Endometrial microvascular endothelial cells (primary cell): ENCODE data around the gene EVPLL. TPM values are rescaled to one million over a fixed set of nuclear protein-coding genes. Genes with fewer than 3 reads are reported as not detected.
"Not testable (repeated sequence)": the region's sequence is repeated elsewhere in the genome, so short reads cannot be mapped to it uniquely, and the experiment has no call there.

Experiments
- in situ Hi-C: cut with HindIII; loops from 2 replicates; pipeline ENCODE4 v1.10.0; 2017; ENCODE audit warnings: low sequenced_read_pairs, low pct_unique_long_range_greater_than_20kb; ENCODE audit errors: inconsistent ontology term
- total RNA-seq: library from RNA; depleted of rRNA; stranded (reverse); fragments of >200 nt; gene quantifications from one replicate; pipeline ENCODE4 v1.2.3, GENCODE V29; 2015; ENCODE audit errors: inconsistent ontology term

Gene EVPLL
- total RNA-seq, result not detected

DNA sequence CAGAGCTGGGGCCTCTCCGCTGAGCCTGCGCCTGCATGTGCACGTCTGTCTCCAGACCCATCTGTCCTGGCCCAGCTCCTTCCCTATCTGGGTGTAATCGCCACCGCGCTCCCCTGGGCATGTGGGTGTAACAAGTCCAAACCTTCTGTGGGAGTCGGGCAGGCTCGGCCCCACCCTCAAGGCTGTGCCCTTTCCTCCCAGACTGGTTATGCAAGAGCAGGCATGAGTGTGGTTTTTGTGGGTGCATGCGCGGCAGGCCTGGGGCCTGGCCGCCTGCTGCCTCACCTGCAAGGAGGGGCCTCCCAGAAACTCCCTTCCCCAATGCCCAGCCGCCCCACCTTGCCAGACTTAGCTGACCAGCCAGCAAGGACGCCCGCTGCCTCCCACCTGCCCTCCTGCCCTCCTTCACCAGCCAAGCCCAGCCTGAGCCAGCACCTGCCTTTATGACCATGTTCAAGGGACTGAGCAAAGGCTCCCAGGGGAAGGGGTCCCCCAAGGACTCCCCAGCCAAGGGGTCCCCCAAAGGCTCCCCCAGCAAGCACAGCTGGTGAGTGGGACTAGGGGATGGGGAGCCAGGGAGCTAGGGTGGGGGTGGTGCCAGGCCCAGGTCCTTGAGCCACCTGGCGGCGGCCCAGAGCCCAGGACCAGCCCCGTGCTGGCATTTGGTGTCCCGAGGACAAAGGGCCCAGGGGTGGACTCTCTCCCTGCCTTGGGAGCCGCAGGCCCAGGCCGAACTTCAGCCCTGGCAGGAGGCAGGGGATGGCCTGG, at the start of gene EVPLL:
TSS of gene EVPLL (plus strand) at position 342 of the 768 bp plus-strand sequence. CDS start 3,160 bp downstream, outside the sequence.
- in situ Hi-C loops, result no loop called here

GRCh38 chr17:18328643-18329204, 48.9 kb upstream of the EVPLL start:
- in situ Hi-C loops, result no loop called here

DNA sequence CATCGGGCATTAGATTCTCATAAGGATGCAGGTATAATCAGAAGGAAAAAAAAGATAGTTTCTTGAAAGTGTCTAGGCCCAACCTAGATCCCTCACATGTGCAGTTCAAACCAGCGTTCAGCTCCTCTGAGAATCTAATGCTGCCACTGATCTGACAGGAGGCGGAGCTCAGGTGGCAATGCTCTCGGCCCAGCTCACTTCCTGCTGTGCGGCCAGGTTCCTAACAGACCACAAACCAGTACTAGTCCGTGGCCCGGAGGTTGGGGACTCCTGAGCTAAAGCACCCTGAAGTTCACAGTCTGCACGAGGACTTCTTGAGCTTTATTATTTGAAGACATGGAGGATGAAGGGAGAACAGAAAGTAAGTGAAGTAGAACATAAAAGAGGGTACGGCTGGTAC, 45.7 kb upstream of the EVPLL start:
- in situ Hi-C loops, result no loop called here

GRCh38 chr17:18332909-18333489, 44.6 kb upstream of the EVPLL start:
- in situ Hi-C loops, result no loop called here

DNA sequence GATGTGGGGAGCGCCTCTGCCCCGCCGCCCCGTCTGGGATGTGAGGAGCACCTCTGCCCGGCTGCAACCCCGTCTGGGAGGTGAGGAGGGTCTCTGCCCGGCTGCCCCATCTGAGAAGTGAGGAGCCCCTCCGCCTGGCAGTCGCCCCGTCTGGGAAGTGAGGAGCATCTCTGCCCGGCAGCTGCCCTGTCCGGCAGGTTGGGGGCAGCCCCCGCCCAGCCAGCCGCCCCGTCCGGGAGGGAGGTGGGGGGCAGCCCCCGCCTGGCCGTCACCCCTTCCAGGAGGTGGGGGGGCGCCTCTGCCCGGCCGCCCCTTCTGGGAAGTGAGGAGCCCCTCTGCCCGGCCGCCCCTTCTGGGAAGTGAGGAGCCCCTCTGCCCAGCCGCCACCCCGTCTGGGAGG, 39.4 kb upstream of the EVPLL start:
- in situ Hi-C loops, result not testable (repeated sequence)

DNA sequence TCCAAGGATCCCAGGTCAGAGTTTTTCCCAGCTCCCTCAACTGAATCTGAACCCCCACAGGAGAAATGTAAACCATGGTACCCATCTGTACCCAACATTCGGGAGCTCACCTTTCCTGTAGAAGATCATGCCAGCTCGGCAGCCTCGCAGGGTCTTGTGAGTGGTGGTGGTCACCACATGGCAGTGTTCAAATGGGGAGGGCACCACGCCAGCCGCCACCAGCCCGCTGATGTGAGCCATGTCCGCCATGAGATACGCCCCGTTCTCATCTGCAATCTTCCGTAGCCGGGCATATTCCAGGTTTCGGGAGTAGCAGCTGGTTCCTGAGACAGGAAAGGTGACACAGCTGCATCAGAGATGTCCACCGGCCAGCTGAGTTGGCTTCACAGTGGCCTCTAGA, 37.6 kb upstream of the EVPLL start:
- in situ Hi-C loops, result no loop called here

DNA sequence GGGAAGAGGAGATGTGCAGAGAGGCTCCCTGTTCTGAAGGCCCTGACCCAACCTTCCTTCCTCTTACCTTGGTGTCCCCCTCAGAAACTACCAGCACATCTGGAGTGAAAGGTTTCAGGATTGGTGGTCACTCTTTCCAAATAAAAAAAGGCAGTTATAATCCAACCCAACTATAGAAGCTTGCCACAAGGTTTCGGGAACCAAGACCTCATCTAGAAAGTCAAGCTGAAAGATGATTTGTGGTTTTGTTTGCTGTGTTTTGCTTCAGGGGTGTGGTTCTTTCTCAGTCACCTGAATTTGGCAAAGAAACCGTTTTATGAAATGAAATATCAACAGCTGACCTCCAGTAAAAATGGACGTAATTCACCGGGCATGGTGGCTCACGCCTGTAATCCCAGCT, 33.6 kb upstream of the EVPLL start:
- in situ Hi-C loops, result no loop called here

GRCh38 chr17:18353541-18353940, 24.0 kb upstream of the EVPLL start:
- in situ Hi-C loops, result no loop called here

GRCh38 chr17:18356624-18357023, 21.0 kb upstream of the EVPLL start:
- in situ Hi-C loops, result no loop called here

DNA sequence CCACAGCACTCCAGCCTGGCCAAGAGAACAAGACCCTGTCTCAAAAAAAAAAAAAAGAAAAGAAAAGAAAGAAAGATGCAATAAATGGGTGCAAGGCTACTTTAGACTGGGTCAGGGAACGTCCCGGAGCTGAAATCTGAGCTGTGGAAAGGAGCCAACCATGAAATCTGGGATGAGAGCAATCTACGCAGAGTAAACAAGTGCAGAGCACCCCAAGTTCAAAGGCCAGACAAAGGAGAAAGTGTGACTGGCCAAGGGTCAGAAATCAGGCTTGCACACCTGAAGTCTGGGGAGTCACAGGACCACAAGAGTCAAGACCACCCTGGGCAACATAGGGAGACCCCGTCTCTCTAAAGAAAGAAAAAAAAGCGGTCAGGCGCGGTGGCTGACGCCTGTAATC, 17.1 kb upstream of the EVPLL start:
- in situ Hi-C loops, result no loop called here

DNA sequence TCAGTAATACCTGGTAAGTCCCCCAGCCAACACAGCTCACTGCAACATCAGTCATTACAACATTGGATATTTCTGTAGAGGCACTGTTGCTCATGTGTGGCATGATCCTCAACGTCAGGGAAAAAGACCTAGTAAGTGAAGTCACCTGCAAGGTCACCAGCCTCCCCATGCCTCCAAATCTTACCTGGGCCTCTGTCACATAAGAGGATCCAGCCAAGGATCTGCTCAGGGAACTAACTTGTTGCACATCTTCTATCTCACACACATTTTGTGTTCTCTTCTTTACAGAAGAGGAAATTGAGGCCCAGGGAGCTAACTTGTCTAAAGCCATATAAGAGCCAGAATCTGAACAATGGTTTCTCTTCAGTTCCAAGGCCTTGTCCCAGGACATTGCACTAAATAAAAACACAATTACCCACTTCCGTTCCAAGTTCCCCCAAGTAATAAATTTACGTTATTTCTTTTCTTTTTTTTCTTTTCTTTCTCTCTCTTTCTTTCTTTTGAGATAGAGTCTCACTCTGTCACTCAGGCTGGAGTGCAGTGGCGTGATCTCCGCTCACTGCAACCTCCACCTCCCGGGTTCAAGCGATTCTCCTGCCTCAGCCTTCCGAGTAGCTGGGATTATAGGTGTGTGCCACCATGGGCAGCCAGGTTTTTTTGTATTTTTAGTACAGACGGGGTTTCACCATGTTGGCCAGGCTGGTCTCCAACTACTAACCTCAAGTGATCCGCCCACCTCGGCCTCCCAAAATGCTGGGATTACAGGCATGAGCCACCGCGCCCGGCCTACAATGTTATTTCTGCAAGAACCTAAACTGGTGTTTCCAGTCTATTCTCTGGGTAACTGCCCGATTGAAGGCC, 15.5 kb upstream of the EVPLL start:
- in situ Hi-C loops, result no loop called here

GRCh38 chr17:18362698-18363100, 14.9 kb upstream of the EVPLL start:
- in situ Hi-C loops, result no loop called here

DNA sequence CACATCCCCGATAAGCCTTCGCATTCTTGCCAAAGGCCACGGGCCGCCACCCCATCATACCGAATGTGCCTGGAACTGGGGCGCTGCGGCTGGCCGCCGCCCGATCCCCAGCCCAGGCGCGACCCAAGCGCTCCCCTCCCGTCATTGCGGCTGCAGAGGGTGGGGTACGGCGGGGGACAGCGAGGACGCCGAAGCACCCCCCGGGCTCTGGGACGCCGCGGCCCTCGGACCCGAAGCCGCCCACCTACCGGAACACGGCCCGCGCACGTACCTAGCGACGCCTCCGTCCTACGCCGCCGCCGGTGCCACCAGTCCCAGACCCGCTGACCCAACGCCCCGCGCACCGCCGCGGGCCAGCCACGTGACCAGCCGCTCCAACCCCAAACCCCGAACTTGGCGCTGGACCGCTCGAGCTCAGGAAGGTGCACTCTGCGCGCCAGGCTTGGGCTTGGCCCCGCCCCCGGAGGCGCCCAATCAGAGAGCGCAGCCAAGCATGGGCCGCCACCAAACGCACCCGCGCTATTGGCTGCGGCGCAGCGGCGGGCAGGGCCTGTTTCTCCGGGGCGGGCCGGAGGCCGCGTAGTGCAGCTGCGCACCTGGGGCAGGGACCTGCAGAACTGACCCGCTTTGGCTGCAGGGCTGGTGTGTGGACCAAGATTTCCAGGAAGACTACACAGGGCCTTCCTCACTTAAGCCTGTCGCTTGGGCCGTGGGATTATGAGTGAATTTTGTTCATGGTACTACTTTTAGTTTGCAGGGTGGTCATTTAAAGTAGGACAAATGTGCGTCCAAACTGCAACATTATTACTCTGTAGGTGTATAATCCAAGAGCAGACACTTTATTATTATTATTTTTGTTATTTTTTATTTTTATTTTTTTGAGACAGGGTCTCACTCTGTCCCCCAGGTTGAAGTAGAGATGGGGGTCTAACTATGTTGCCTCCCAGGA, 14.2 kb upstream of the EVPLL start, which contains the start of gene SHMT1:
TSS of gene SHMT1 (minus strand) at position 450 of the 949 bp plus-strand sequence. CDS start 7,569 bp downstream, outside the sequence.
- in situ Hi-C loops, result no loop called here

- in situ Hi-C loops, result no loop called here
Measured at GRCh38 chr17:18364166-18364565, 13.4 kb upstream of the EVPLL start.

- in situ Hi-C loops, result no loop called here
Measured at GRCh38 chr17:18368946-18369345, 8.6 kb upstream of the EVPLL start.

DNA sequence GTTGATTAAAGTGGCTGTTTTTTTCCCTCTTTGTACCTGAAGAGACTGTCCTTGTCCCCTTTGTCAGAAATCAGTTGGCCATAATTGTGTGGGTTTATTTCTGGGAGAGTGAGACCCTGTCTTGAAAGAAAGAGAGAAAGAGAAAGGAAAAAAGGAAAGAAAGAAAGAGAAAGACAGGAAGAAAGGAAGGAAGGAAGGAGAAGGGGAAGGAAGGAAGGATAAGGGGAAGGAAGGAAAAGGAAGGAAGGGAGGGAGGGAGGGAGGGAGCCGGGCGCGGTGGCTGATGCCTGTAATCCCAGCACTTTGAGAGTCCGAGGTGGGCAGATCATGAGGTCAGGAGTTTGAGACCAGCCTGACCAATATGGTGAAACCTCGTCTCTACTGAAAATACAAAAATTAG, 6.8 kb upstream of the EVPLL start:
- in situ Hi-C loops, result no loop called here

DNA sequence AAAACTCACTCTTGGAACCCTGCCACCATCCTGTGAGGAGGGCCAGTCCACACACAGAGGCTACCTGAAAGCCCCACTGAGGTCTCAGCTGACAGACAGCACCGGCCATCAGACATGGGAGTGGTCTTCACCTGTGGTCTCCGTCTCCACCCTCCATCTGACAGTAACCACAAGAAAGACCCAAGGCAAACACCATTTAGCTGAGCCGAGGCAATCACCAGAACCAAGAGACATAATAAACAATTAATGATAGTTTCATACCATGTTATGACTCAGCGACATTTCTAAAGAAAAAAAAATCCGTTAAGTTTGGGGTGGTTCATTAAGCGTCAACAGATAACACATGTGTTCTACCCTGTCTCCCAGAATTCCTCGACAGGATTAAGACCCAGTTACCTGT, 6.1 kb upstream of the EVPLL start:
- in situ Hi-C loops, result no loop called here

DNA sequence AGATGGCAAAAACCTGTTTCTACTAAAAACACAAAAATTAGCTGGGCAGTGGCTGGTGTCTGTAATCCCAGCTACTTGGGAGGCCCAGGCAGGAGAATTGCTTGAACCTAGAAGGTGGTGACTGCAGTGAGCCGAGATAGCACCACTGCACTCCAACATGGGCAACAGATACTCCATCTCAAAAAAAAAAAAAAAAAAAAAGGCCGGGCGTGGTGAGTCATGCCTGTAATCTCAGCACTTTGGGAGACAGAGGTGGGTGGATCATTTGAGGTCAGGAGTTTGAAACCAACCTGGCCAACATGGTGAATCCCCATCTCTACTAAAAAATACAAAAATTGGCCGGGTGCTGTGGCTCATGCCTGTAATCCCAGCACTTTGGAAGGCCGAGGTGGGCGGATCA, 4.4 kb upstream of the EVPLL start:
- in situ Hi-C loops, result not testable (repeated sequence)
